H1 (cell line): ENCODE results near the gene ZNF652. TPM values are rescaled to one million over a fixed set of nuclear protein-coding genes. Genes with fewer than 3 reads are reported as not detected.

Experiments
- CTCF ChIA-PET: fragments of 300-600 bp; sonication (Branson Sonifier 250); formaldehyde crosslinking; loops from one replicate; lab custom pipeline; 2021; ENCODE audit not compliant: partially characterized antibody; lab: Charles Lee
- POLR2A ChIA-PET: fragments of 300-600 bp; sonication (Branson Sonifier 250); formaldehyde crosslinking; loops from one replicate; lab custom pipeline; 2021; ENCODE audit warnings: inconsistent platforms; ENCODE audit not compliant: partially characterized antibody; lab: Charles Lee
- DNase-seq, 2 experiments: peaks; one replicate each; pipeline versions ENCODE4 v3.0.0 to v3.0.0-alpha.2; 2010 to 2022; ENCODE audit warnings: low spot score in 2 of 2, low read depth in 1 of 2, mixed read lengths in 1 of 2
- FAIRE-seq: peaks from 2 replicates; lab custom pipeline; 2011; peaks lifted over from hg19 to GRCh38; lab: Jason Lieb, UNC
- H2AFZ ChIP-seq: 2 replicates; pipeline ENCODE4 v1.8.1; 2012; ENCODE audit warnings: low read length, inconsistent platforms
- H2AK5ac ChIP-seq: 2 replicates; pipeline ENCODE4 v1.6.1; 2013; ENCODE audit warnings: low read depth, low read length
- H2BK120ac ChIP-seq: replicated peaks from 2 replicates; pipeline ENCODE3; 2013; ENCODE audit warnings: low read depth, low read length, inconsistent platforms
- H2BK12ac ChIP-seq: 2 replicates; pipeline ENCODE4 v1.6.1; 2013; ENCODE audit warnings: low read depth, low read length
- H2BK15ac ChIP-seq: 2 replicates; pipeline ENCODE4 v1.6.1; 2013; ENCODE audit warnings: low read length
- H2BK20ac ChIP-seq: 2 replicates; pipeline ENCODE4 v1.6.1; 2013; ENCODE audit warnings: low read length
- H2BK5ac ChIP-seq: 2 replicates; pipeline ENCODE4 v1.6.1; 2013; ENCODE audit warnings: low read depth, low read length
- H3K14ac ChIP-seq: 2 replicates; pipeline ENCODE4 v1.6.1; 2013; ENCODE audit warnings: inconsistent platforms; ENCODE audit not compliant: insufficient read length
- H3K18ac ChIP-seq: 2 replicates; pipeline ENCODE4 v1.6.1; 2013; ENCODE audit warnings: low read length; ENCODE audit errors: extremely low read depth
- H3K23ac ChIP-seq: 2 replicates; pipeline ENCODE4 v1.6.1; 2013; ENCODE audit warnings: inconsistent platforms; ENCODE audit not compliant: insufficient read length
- H3K23me2 ChIP-seq: 2 replicates; pipeline ENCODE4 v1.6.1; 2013; ENCODE audit warnings: low read depth, low read length
- H3K27ac ChIP-seq: 2 replicates; pipeline ENCODE4 v1.6.1; 2011; ENCODE audit warnings: low read depth, low read length, inconsistent platforms
- H3K27me3 ChIP-seq, 4 experiments: replicated peaks in 1 of 4; 1 replicate in 1 of 4; 2 replicates in 3 of 4; pipeline versions ENCODE4 v1.6.1 to v1.8.1; 2011 to 2013; ENCODE audit warnings: low read length in 3 of 4, mild to moderate bottlenecking in 3 of 4, inconsistent platforms in 2 of 4, mixed read lengths in 2 of 4, moderate library complexity in 1 of 4; ENCODE audit not compliant: control insufficient read depth in 3 of 4, insufficient read depth in 3 of 4; ENCODE audit errors: extremely low read depth in 1 of 4
- H3K36me3 ChIP-seq, 4 experiments: 2 replicates each; pipeline versions ENCODE4 v1.6.1 to v1.8.1; 2011 to 2013; ENCODE audit warnings: mild to moderate bottlenecking in 4 of 4, low read length in 3 of 4, moderate library complexity in 2 of 4, control low read depth in 1 of 4, inconsistent platforms in 1 of 4; ENCODE audit not compliant: insufficient read depth in 4 of 4, control insufficient read depth in 2 of 4
- H3K4ac ChIP-seq: replicated peaks from 2 replicates; pipeline ENCODE3; 2013; ENCODE audit warnings: low read length, low read depth, mixed read lengths, inconsistent platforms; ENCODE audit not compliant: insufficient read length
- H3K4me1 ChIP-seq, 4 experiments: replicated peaks in 1 of 4; 1 replicate in 1 of 4; 2 replicates in 3 of 4; pipeline versions ENCODE4 v1.6.1 to v1.8.1; 2011 to 2013; ENCODE audit warnings: low read length in 3 of 4, inconsistent platforms in 2 of 4, mixed read lengths in 1 of 4; ENCODE audit not compliant: insufficient read depth in 4 of 4, control insufficient read depth in 3 of 4
- H3K4me2 ChIP-seq, 2 experiments: 2 replicates each; pipeline versions ENCODE4 v1.6.1 to v1.8.1; 2011 to 2013; ENCODE audit warnings: low read depth in 2 of 2, low read length in 2 of 2, control low read depth in 1 of 2, inconsistent platforms in 1 of 2, mild to moderate bottlenecking in 1 of 2; ENCODE audit not compliant: insufficient read depth in 1 of 2
- H3K4me3 ChIP-seq, 4 experiments: fragments of 200-600, 300-600 bp in 1 of 4; sonication (generic), shearing (Covaris generic), sonication (Bioruptor Twin) in 1 of 4; 2 replicates each; pipeline versions ENCODE4 v1.5.1 to v1.8.1; 2011 to 2016; ENCODE audit warnings: low read length in 4 of 4, low read depth in 3 of 4, control low read depth in 2 of 4, inconsistent platforms in 2 of 4, mild to moderate bottlenecking in 2 of 4, mixed read lengths in 1 of 4, moderate library complexity in 1 of 4; ENCODE audit not compliant: insufficient read depth in 2 of 4; ENCODE audit errors: extremely low read depth in 1 of 4
- H3K56ac ChIP-seq: replicated peaks from 2 replicates; pipeline ENCODE3; 2013; ENCODE audit warnings: low read depth, mild to moderate bottlenecking, mixed read lengths, low read length, inconsistent platforms; ENCODE audit not compliant: insufficient read length
- H3K79me1 ChIP-seq: 2 replicates; pipeline ENCODE4 v1.6.1; 2013; ENCODE audit warnings: low read depth, low read length, control low read depth
- H3K79me2 ChIP-seq, 2 experiments: 2 replicates each; pipeline versions ENCODE4 v1.6.1 to v1.8.1; 2012 to 2013; ENCODE audit warnings: low read length in 2 of 2, mild to moderate bottlenecking in 2 of 2, inconsistent platforms in 1 of 2; ENCODE audit not compliant: insufficient read depth in 2 of 2, control insufficient read depth in 1 of 2
- H3K9ac ChIP-seq, 4 experiments: replicated peaks in 1 of 4; 1 replicate in 1 of 4; 2 replicates in 3 of 4; pipeline versions ENCODE4 v1.6.1 to v1.8.1; 2011 to 2013; ENCODE audit warnings: low read depth in 3 of 4, low read length in 3 of 4, control low read depth in 2 of 4, mild to moderate bottlenecking in 2 of 4, moderate library complexity in 2 of 4, inconsistent platforms in 1 of 4; ENCODE audit errors: extremely low read depth in 1 of 4
- H3K9me3 ChIP-seq, 2 experiments: 2 replicates each; pipeline versions ENCODE4 v1.6.1 to v1.8.1; 2012 to 2013; ENCODE audit warnings: mild to moderate bottlenecking in 2 of 2, moderate library complexity in 2 of 2, control low read depth in 1 of 2, inconsistent platforms in 1 of 2, low read depth in 1 of 2, low read length in 1 of 2, mixed read lengths in 1 of 2; ENCODE audit not compliant: insufficient read depth in 2 of 2
- H4K20me1 ChIP-seq, 2 experiments: replicated peaks in 1 of 2; 2 replicates each; pipeline versions ENCODE3 to v1.8.1; 2011 to 2013; ENCODE audit warnings: inconsistent platforms in 2 of 2, low read length in 2 of 2, mild to moderate bottlenecking in 1 of 2; ENCODE audit not compliant: insufficient read depth in 2 of 2, control insufficient read depth in 1 of 2
- H4K5ac ChIP-seq: 2 replicates; pipeline ENCODE4 v1.6.1; 2013; ENCODE audit warnings: low read length, low read depth, mixed read lengths, inconsistent platforms; ENCODE audit not compliant: insufficient read length
- H4K8ac ChIP-seq: 2 replicates; pipeline ENCODE4 v1.8.0; 2013; ENCODE audit warnings: mild to moderate bottlenecking, moderate library complexity, low read length, inconsistent platforms; ENCODE audit not compliant: insufficient read depth; ENCODE audit errors: extremely low read depth
- H4K91ac ChIP-seq: replicated peaks from 2 replicates; pipeline ENCODE3; 2013; ENCODE audit warnings: low read length, mixed read lengths, inconsistent platforms; ENCODE audit not compliant: insufficient read length
- BRCA1 ChIP-seq: IDR thresholded peaks from 2 replicates; pipeline ENCODE4 v1.6.1; 2012; ENCODE audit warnings: low read depth, low read length, improper control_type of control experiment
- EGR1 ChIP-seq: IDR thresholded peaks from 2 replicates; pipeline ENCODE4 v1.6.1; 2011; ENCODE audit warnings: low read depth, low read length, borderline replicate concordance
- EZH2 ChIP-seq: fragments of 200-600 bp; sonication (generic); IDR thresholded peaks from 2 replicates; pipeline ENCODE4 v1.7.1; 2012; ENCODE audit warnings: low read depth, mild to moderate bottlenecking, moderate library complexity, low read length, inconsistent platforms; ENCODE audit not compliant: severe bottlenecking
- GABPA ChIP-seq: IDR thresholded peaks from 2 replicates; pipeline ENCODE4 v1.6.1; 2011; ENCODE audit warnings: mild to moderate bottlenecking, low read length, moderate library complexity, borderline replicate concordance; ENCODE audit not compliant: insufficient read depth
- HDAC6 ChIP-seq: IDR thresholded peaks from one replicate; pipeline ENCODE4 v1.7.1; 2012; ENCODE audit warnings: low read depth, mild to moderate bottlenecking, inconsistent platforms, low read length, moderate library complexity
- JUN ChIP-seq: IDR thresholded peaks from 2 replicates; pipeline ENCODE4 v1.6.1; 2011; ENCODE audit warnings: low read depth, mild to moderate bottlenecking, improper control_type of control experiment, low read length
- KDM5A ChIP-seq: fragments of 200-600 bp; IDR thresholded peaks from 2 replicates; pipeline ENCODE4 v1.7.1; 2012; ENCODE audit warnings: mild to moderate bottlenecking, low read length, inconsistent platforms, mixed read lengths
- MAFK ChIP-seq: IDR thresholded peaks from 2 replicates; pipeline ENCODE4 v1.6.1; 2012; ENCODE audit warnings: low read depth, mild to moderate bottlenecking, improper control_type of control experiment, low read length
- RXRA ChIP-seq: IDR thresholded peaks from 2 replicates; pipeline ENCODE4 v1.6.1; 2011; ENCODE audit warnings: low read depth, mild to moderate bottlenecking, low read length, moderate library complexity; ENCODE audit not compliant: insufficient read depth
- SIRT6 ChIP-seq: IDR thresholded peaks from one replicate; pipeline ENCODE4 v1.7.1; 2012; ENCODE audit warnings: low read length, inconsistent platforms
- SP4 ChIP-seq: IDR thresholded peaks from 2 replicates; pipeline ENCODE4 v1.6.1; 2012; ENCODE audit warnings: low read length, inconsistent platforms
- SRF ChIP-seq: IDR thresholded peaks from 2 replicates; pipeline ENCODE4 v1.6.1; 2011; ENCODE audit warnings: mild to moderate bottlenecking, low read depth, low read length, moderate library complexity
- ZNF274 ChIP-seq: IDR thresholded peaks from 2 replicates; pipeline ENCODE4 v1.7.0; 2012; ENCODE audit warnings: low read length, borderline replicate concordance; ENCODE audit errors: extremely low read depth
- WGBS, 2 experiments: shearing (Covaris generic) in 1 of 2; methylation state at CpG; one replicate each; pipeline versions ENCODE4 v1.1.6 to v1.1.7; 2013 to 2015; ENCODE audit warnings: low lambda C conversion rate in 2 of 2, mixed read lengths in 2 of 2, inconsistent platforms in 1 of 2, low coverage in 1 of 2, missing lambda C conversion rate in 1 of 2; ENCODE audit not compliant: insufficient replicate concordance in 2 of 2, insufficient coverage in 1 of 2, insufficient read length in 1 of 2; ENCODE audit errors: extremely low coverage in 1 of 2, missing lambda C conversion rate in 1 of 2; 5-methylcytosine and 5-hydroxymethylcytosine counted together
- polyA plus RNA-seq, 7 experiments: library from polyadenylated mRNA; depleted of rRNA in 3 of 7; stranded (reverse) in 5 of 7; unstranded in 2 of 7; fragments of >200 nt in 5 of 7; fragments of 200-250 nt in 2 of 7; gene quantifications; 1 replicate in 5 of 7; 2 replicates in 1 of 7; 4 replicates in 1 of 7; pipeline versions ENCODE4 v1.2.1 to v1.2.3, GENCODE V29; 2011 to 2013; ENCODE audit warnings: missing spikeins in 2 of 7, mixed read lengths in 2 of 7
- total RNA-seq: library from RNA; stranded (reverse); fragmentation: NEBNext Ultra II Directional; extraction: Animal tissue kit (Norgen Biotek cat#: 25700); gene quantifications from 2 replicates; pipeline ENCODE4 v1.2.1, GENCODE V29; 2021
- TF ChIP-seq, protein P1 (sequence below): IDR thresholded peaks from 2 replicates; pipeline ENCODE4 v1.6.1; 2012; ENCODE audit warnings: inconsistent platforms

The ZNF652 gene
- total and polyA plus RNA-seq, 2 of the 8 experiments (the other 6 are each of a cell fraction or from before 2014, with no cell fraction given): 13.5 to 39.6 TPM

GRCh38 chr17:49344914-49345313 lies 17.1 kb downstream of the ZNF652 start:
- Histone ChIP-seq H3K9me3 (no peaks in the 10 kb centered on the region), H3K23me2 (no peaks in the 10 kb centered on the region)

More at GRCh38 chr17:49344914-49345313, 17.1 kb downstream of the ZNF652 start:
- DNase-seq (no peak), FAIRE-seq (no peak)
- Histone ChIP-seq H2BK5ac (no peak overlapping the region), H3K36me3 (no peaks in the 10 kb centered on the region), H3K79me1 (no peaks in the 10 kb centered on the region; the same call in 1 of the 2 replicates), H2BK15ac (no peak overlapping the region), H3K23ac (no peak overlapping the region), H3K18ac (no peak overlapping the region), H3K27me3 (no peaks in the 10 kb centered on the region), H2BK20ac (no peak overlapping the region), H3K4me1 (no peaks in the 10 kb centered on the region), H4K8ac (no peak overlapping the region), H2BK12ac (no peak overlapping the region), H3K4me2 (no peak overlapping the region), H4K20me1 (peaks cover 0 to 1% of the 10 kb centered on the region in 2 experiments), H2AK5ac (no peak overlapping the region), H2BK120ac (no peak overlapping the region), H4K5ac (no peak overlapping the region), H3K56ac (no peak overlapping the region), H2AFZ (no peak overlapping the region), H3K27ac (no peak overlapping the region), H4K91ac (no peak overlapping the region), H3K4me3 (no peak overlapping the region), H3K79me2 (peaks cover 0 to 54% of the 10 kb centered on the region in 2 experiments; a peak in 2 of 4 replicates), H3K14ac (no peak overlapping the region), H3K9ac (no peak overlapping the region), H3K4ac (no peak overlapping the region)
- ChIA-PET POLR2A (interaction anchor here (0.8 kb wide), 1 partner anchor 192 kb away, joined by 3 read pairs; no protein-coding TSS in a partner anchor), CTCF (interaction anchor here (0.6 to 0.9 kb wide), 3 partner anchors 9 to 266 kb away, joined by 3 read pairs; no protein-coding TSS in a partner anchor)
- no peak for TF ChIP-seq BRCA1
- no peak for TF ChIP-seq GABPA
- TF ChIP-seq ZNF274: no peak
- no peak for TF ChIP-seq MAFK
- TF ChIP-seq SP4: no peak
- no peak for TF ChIP-seq RXRA
- TF ChIP-seq HDAC6: no peak
- TF ChIP-seq, protein P1, sequence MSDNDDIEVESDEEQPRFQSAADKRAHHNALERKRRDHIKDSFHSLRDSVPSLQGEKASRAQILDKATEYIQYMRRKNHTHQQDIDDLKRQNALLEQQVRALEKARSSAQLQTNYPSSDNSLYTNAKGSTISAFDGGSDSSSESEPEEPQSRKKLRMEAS: no peak
- no peak for TF ChIP-seq EGR1
- no peak for TF ChIP-seq KDM5A
- TF ChIP-seq JUN: no peak
- no peak for TF ChIP-seq SRF
- no peak for TF ChIP-seq EZH2
- TF ChIP-seq SIRT6: no peak
- 75% methylated on average over 5 of the region's 5 CpGs; no CpG with 5 or more reads in 1 of the 2 experiments for WGBS, 2 experiments
